ENCODE data around the gene MESP2.

MESP2 gene

DNA sequence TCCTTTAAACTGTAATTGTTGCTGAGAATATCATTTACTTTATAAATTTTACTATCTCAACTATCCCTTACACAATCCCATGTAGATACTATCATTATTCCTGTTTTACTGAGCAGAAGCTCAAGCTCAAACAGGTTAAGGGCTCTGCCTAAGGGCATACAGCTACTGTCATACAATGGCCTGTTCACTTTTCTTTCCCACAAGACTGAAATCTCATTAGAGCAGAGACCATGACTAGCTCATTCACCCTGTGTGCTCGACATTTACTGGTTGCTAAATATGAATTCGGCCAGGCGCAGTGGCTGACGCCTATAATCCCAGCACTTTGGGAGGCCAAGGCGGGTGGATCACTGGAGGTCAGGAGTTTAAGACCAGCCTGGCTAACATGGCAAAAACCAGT, 1.6 kb upstream of the MESP2 start:
- no peak overlapping the region for H3K18ac ChIP-seq (ENCODE audit: low read length)
- H2BK15ac ChIP-seq (ENCODE audit: low read length) = no peak overlapping the region
- H2BK120ac ChIP-seq (ENCODE audit: low read depth, low read length) = no peak overlapping the region
- no CpG with 5 or more reads among the region's 5 CpGs for WGBS, 2 donors (ENCODE audit: extremely low coverage in 2 of 2, insufficient read length in 2 of 2, insufficient replicate concordance in 1 of 2)
- no peaks in the 10 kb centered on the region for H3K36me3 ChIP-seq (replicated peaks in 1 of 2; ENCODE audit: control insufficient read depth in 2 of 2, insufficient read depth in 2 of 2, low read length in 2 of 2)
- H4K91ac ChIP-seq (ENCODE audit: low read depth, low read length, poor library complexity) = no peak overlapping the region
- no peak overlapping the region for H3K4me2 ChIP-seq (ENCODE audit: insufficient read depth, low read length, poor library complexity, severe bottlenecking)
- no peak overlapping the region for H2AK5ac ChIP-seq (ENCODE audit: low read depth, low read length)
- H2BK12ac ChIP-seq (ENCODE audit: low read length) = no peak overlapping the region
- no peaks in the 10 kb centered on the region for H3K4me1 ChIP-seq (ENCODE audit: control insufficient read depth in 2 of 2, insufficient read depth in 1 of 2, low read depth in 1 of 2, low read length in 2 of 2)
- H2AFZ ChIP-seq (ENCODE audit: low read length) = no peak overlapping the region
- no peak overlapping the region for H3K4ac ChIP-seq (ENCODE audit: low read length)
- H3K79me1 ChIP-seq (ENCODE audit: low read depth, low read length) = no peaks in the 10 kb centered on the region
- no peak overlapping the region for H3K9ac ChIP-seq (ENCODE audit: low read depth, low read length, poor library complexity)
- peaks cover 7 to 27% (median 16%) of the 10 kb centered on the region in 3 experiments for H3K27me3 ChIP-seq (ENCODE audit: control insufficient read depth in 3 of 3, insufficient read depth in 3 of 3, low read depth in 1 of 3, low read length in 3 of 3)
- H3K23ac ChIP-seq (ENCODE audit: low read depth, low read length, poor library complexity) = no peak overlapping the region
- no peak overlapping the region for H4K8ac ChIP-seq (ENCODE audit: low read depth, low read length)
- H3K27ac ChIP-seq (replicated peaks; ENCODE audit: low read length) = no peak overlapping the region
- no peak overlapping the region for H3K14ac ChIP-seq (ENCODE audit: low read length)
- H2BK5ac ChIP-seq (ENCODE audit: low read length) = no peak overlapping the region
- no peak overlapping the region for H3K4me3 ChIP-seq (ENCODE audit: low read length in 2 of 2)
- H3K9me3 ChIP-seq (replicated peaks in 1 of 2; ENCODE audit: control insufficient read depth in 2 of 2, insufficient read depth in 1 of 2, low read depth in 1 of 2, low read length in 2 of 2) = peaks cover 0 to 1% of the 10 kb centered on the region in 2 donors
- DNase-seq (ENCODE audit: low spot score) = no peak

DNA sequence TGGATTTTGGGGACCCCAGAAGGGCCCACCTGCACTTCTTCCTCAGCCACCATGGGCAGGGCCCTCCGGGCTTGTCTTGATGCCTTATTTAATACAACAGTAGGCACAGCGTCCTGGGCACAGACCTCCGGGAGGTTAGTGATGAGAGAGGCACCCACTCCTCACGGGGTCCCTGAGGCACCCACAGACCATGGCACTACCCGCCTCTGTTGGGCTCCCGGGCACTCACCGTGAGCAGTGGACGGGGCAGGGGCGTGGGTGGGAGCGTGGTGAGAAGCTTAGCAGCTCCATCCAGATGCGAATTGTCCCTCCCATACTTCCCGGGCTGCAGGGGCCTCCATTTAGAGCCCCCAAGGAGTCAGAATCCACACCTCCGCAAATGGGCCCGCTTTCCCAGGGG, 317 bp upstream of the MESP2 start:
- peak overlapping the region; percentile 83 for H3K4me2 ChIP-seq (ENCODE audit: insufficient read depth, low read length, poor library complexity, severe bottlenecking)
- H3K18ac ChIP-seq (ENCODE audit: low read length) = peak overlapping the region; percentile 44
- H3K14ac ChIP-seq (ENCODE audit: low read length) = no peak overlapping the region
- H2AFZ ChIP-seq (ENCODE audit: low read length) = peak overlapping the region; percentile 95
- no peak for DNase-seq (ENCODE audit: low spot score)
- H3K27ac ChIP-seq (replicated peaks; ENCODE audit: low read length) = no peak overlapping the region
- no peaks in the 10 kb centered on the region for H3K36me3 ChIP-seq (replicated peaks in 1 of 2; ENCODE audit: control insufficient read depth in 2 of 2, insufficient read depth in 2 of 2, low read length in 2 of 2)
- H3K4me1 ChIP-seq (ENCODE audit: control insufficient read depth in 2 of 2, insufficient read depth in 1 of 2, low read depth in 1 of 2, low read length in 2 of 2) = no peaks in the 10 kb centered on the region
- H4K91ac ChIP-seq (ENCODE audit: low read depth, low read length, poor library complexity) = no peak overlapping the region
- H3K9ac ChIP-seq (ENCODE audit: low read depth, low read length, poor library complexity) = no peak overlapping the region
- H3K4ac ChIP-seq (ENCODE audit: low read length) = no peak overlapping the region
- H3K27me3 ChIP-seq (ENCODE audit: control insufficient read depth in 3 of 3, insufficient read depth in 3 of 3, low read depth in 1 of 3, low read length in 3 of 3) = peaks cover 7 to 28% (median 16%) of the 10 kb centered on the region in 3 experiments
- H2BK5ac ChIP-seq (ENCODE audit: low read length) = no peak overlapping the region
- H3K9me3 ChIP-seq (replicated peaks in 1 of 2; ENCODE audit: control insufficient read depth in 2 of 2, insufficient read depth in 1 of 2, low read depth in 1 of 2, low read length in 2 of 2) = no peaks in the 10 kb centered on the region
- H2BK120ac ChIP-seq (ENCODE audit: low read depth, low read length) = peak overlapping the region; percentile 81
- H4K8ac ChIP-seq (ENCODE audit: low read depth, low read length) = no peak overlapping the region
- H3K4me3 ChIP-seq (ENCODE audit: low read length in 2 of 2) = peak overlapping the region in 1 of 2 donors; percentile 11
- no peak overlapping the region for H2BK15ac ChIP-seq (ENCODE audit: low read length)
- peak overlapping the region; percentile 96 for H3K23ac ChIP-seq (ENCODE audit: low read depth, low read length, poor library complexity)
- no peaks in the 10 kb centered on the region for H3K79me1 ChIP-seq (ENCODE audit: low read depth, low read length)
- WGBS, 2 donors (ENCODE audit: extremely low coverage in 2 of 2, insufficient read length in 2 of 2, insufficient replicate concordance in 1 of 2) = no CpG with 5 or more reads among the region's 14 CpGs
- H2BK12ac ChIP-seq (ENCODE audit: low read length) = no peak overlapping the region
- H2AK5ac ChIP-seq (ENCODE audit: low read depth, low read length) = peak overlapping the region; percentile 86

DNA sequence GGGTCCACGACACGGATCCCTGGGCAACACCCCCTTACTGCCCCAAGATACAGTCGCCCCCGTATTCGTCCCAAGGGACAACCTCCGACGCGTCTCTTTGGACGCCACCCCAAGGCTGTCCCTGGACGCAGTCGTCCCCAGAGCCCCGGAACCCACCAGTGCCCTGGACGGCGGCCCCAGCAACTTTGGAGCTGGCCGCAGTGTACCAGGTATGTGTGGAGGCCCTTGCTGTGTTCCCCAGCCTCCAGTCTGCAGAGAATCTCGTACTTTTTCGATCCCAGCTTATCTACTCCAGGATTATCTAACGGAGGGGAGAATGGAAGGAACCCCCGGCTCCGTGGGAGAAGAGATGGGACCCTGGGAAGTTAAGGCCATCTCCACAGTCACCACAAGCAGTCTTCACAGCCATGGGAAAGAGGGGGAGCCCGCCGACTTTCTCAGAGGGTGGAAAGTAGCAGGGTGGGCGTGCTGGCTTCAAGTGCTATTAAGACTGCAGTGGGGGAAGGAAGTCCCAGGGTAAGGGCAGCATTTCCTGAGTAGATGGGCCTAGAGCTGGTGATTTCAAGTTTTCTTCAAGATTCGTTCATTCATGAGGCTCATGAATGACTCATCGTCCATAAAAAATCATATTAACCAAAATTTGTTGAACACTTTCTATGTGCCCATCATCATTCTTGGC, 1.1 kb downstream of the MESP2 start:
- H4K91ac ChIP-seq (ENCODE audit: low read depth, low read length, poor library complexity) = no peak overlapping the region
- H2AK5ac ChIP-seq (ENCODE audit: low read depth, low read length) = no peak overlapping the region
- no peak overlapping the region for H3K4me3 ChIP-seq (ENCODE audit: low read length in 2 of 2)
- H3K79me1 ChIP-seq (ENCODE audit: low read depth, low read length) = no peaks in the 10 kb centered on the region
- no peak overlapping the region for H4K8ac ChIP-seq (ENCODE audit: low read depth, low read length)
- no peak overlapping the region for H3K27ac ChIP-seq (replicated peaks; ENCODE audit: low read length)
- peak overlapping the region; percentile 3 for H3K4ac ChIP-seq (ENCODE audit: low read length)
- peak overlapping the region; percentile 83 for H3K4me2 ChIP-seq (ENCODE audit: insufficient read depth, low read length, poor library complexity, severe bottlenecking)
- H3K23ac ChIP-seq (ENCODE audit: low read depth, low read length, poor library complexity) = no peak overlapping the region
- no CpG with 5 or more reads among the region's 25 CpGs for WGBS, 2 donors (ENCODE audit: extremely low coverage in 2 of 2, insufficient read length in 2 of 2, insufficient replicate concordance in 1 of 2)
- H3K14ac ChIP-seq (ENCODE audit: low read length) = no peak overlapping the region
- H2AFZ ChIP-seq (ENCODE audit: low read length) = peak overlapping the region; percentile 95
- no peaks in the 10 kb centered on the region for H3K36me3 ChIP-seq (replicated peaks in 1 of 2; ENCODE audit: control insufficient read depth in 2 of 2, insufficient read depth in 2 of 2, low read length in 2 of 2)
- no peak overlapping the region for H2BK5ac ChIP-seq (ENCODE audit: low read length)
- H3K9ac ChIP-seq (ENCODE audit: low read depth, low read length, poor library complexity) = no peak overlapping the region
- no peaks in the 10 kb centered on the region for H3K4me1 ChIP-seq (ENCODE audit: control insufficient read depth in 2 of 2, insufficient read depth in 1 of 2, low read depth in 1 of 2, low read length in 2 of 2)
- H3K9me3 ChIP-seq (replicated peaks in 1 of 2; ENCODE audit: control insufficient read depth in 2 of 2, insufficient read depth in 1 of 2, low read depth in 1 of 2, low read length in 2 of 2) = no peaks in the 10 kb centered on the region
- no peak overlapping the region for H2BK120ac ChIP-seq (ENCODE audit: low read depth, low read length)
- DNase-seq (ENCODE audit: low spot score) = no peak
- no peak overlapping the region for H2BK15ac ChIP-seq (ENCODE audit: low read length)
- H2BK12ac ChIP-seq (ENCODE audit: low read length) = peak overlapping the region; percentile 41
- peak overlapping the region; percentile 97 for H3K18ac ChIP-seq (ENCODE audit: low read length)
- H3K27me3 ChIP-seq (ENCODE audit: control insufficient read depth in 3 of 3, insufficient read depth in 3 of 3, low read depth in 1 of 3, low read length in 3 of 3) = peaks cover 7 to 31% (median 16%) of the 10 kb centered on the region in 3 experiments

DNA sequence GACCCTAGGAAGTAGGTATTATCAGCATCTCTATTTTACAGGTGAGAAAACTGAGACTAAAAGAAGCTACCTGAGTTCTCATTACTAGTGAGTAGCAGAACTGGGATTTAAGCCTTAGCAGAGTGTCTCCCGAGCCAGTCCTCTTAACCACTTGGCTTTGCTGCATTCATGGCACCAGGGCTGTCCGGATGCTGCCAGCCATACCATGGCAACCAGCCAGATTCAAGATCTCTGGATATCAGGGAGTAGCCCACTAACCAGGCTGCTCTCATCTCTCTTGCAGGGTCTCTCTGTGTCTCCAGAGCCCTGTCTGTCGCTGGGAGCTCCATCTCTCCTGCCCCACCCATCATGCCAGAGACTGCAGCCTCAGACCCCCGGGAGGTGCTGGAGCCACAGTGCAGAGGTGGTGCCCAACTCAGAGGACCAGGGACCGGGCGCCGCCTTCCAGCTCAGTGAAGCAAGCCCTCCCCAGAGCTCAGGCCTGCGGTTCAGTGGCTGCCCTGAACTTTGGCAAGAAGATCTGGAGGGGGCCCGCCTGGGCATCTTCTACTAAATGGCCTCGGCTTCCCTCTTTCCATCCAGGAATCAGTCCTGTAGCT, 1.7 kb downstream of the MESP2 start:
- Histone ChIP-seq H2AK5ac (ENCODE audit: low read depth, low read length) (no peak overlapping the region), H3K27ac (replicated peaks; ENCODE audit: low read length) (no peak overlapping the region), H3K36me3 (replicated peaks in 1 of 2; ENCODE audit: control insufficient read depth in 2 of 2, insufficient read depth in 2 of 2, low read length in 2 of 2) (no peaks in the 10 kb centered on the region), H2BK12ac (ENCODE audit: low read length) (no peak overlapping the region), H3K79me1 (ENCODE audit: low read depth, low read length) (no peaks in the 10 kb centered on the region), H3K4ac (ENCODE audit: low read length) (no peak overlapping the region), H3K18ac (ENCODE audit: low read length) (no peak overlapping the region), H3K9ac (ENCODE audit: low read depth, low read length, poor library complexity) (no peak overlapping the region), H3K4me2 (ENCODE audit: insufficient read depth, low read length, poor library complexity, severe bottlenecking) (no peak overlapping the region), H4K8ac (ENCODE audit: low read depth, low read length) (no peak overlapping the region), H3K4me3 (ENCODE audit: low read length in 2 of 2) (no peak overlapping the region), H3K27me3 (ENCODE audit: control insufficient read depth in 3 of 3, insufficient read depth in 3 of 3, low read depth in 1 of 3, low read length in 3 of 3) (peaks cover 7 to 31% (median 16%) of the 10 kb centered on the region in 3 experiments), H4K91ac (ENCODE audit: low read depth, low read length, poor library complexity) (no peak overlapping the region), H3K23ac (ENCODE audit: low read depth, low read length, poor library complexity) (no peak overlapping the region), H2BK120ac (ENCODE audit: low read depth, low read length) (no peak overlapping the region), H2AFZ (ENCODE audit: low read length) (no peak overlapping the region), H3K9me3 (replicated peaks in 1 of 2; ENCODE audit: control insufficient read depth in 2 of 2, insufficient read depth in 1 of 2, low read depth in 1 of 2, low read length in 2 of 2) (no peaks in the 10 kb centered on the region), H3K14ac (ENCODE audit: low read length) (no peak overlapping the region), H3K4me1 (ENCODE audit: control insufficient read depth in 2 of 2, insufficient read depth in 1 of 2, low read depth in 1 of 2, low read length in 2 of 2) (no peaks in the 10 kb centered on the region), H2BK5ac (ENCODE audit: low read length) (no peak overlapping the region), H2BK15ac (ENCODE audit: low read length) (no peak overlapping the region)
- no peak for DNase-seq (ENCODE audit: low spot score)
- no CpG with 5 or more reads among the region's 10 CpGs for WGBS, 2 donors (ENCODE audit: extremely low coverage in 2 of 2, insufficient read length in 2 of 2, insufficient replicate concordance in 1 of 2)

Measured in neuronal stem cell (in vitro differentiated cells).